ENCODE data around the gene SRRT. TPM values are rescaled to one million over a fixed set of nuclear protein-coding genes. Genes with fewer than 3 reads are reported as not detected.

The SRRT gene
- polyA plus RNA-seq, 1 donor from 2014 or later = 59.9 TPM

- Histone ChIP-seq H3K4me3 (ENCODE audit: low read length) (no peak overlapping the region), H3K9ac (ENCODE audit: low read length) (no peak overlapping the region), H3F3A (ENCODE audit: insufficient read depth, low read length, poor library complexity, severe bottlenecking) (no peaks in the 10 kb centered on the region), H3K4me2 (ENCODE audit: low read length) (no peak overlapping the region), H3K9me2 (ENCODE audit: insufficient read depth, low read length) (no peaks in the 10 kb centered on the region), H4K20me1 (ENCODE audit: insufficient read depth) (no peaks in the 10 kb centered on the region), H3K27ac (ENCODE audit: low read length) (no peak overlapping the region), H3K36me3 (ENCODE audit: insufficient read depth, low read length) (no peaks in the 10 kb centered on the region), H2AFZ (ENCODE audit: low read depth, low read length) (no peak overlapping the region), H3K9me3 (ENCODE audit: low read length) (no peaks in the 10 kb centered on the region), H3K79me2 (replicated peaks; ENCODE audit: insufficient read depth, low read length) (no peaks in the 10 kb centered on the region), H3K27me3 (ENCODE audit: insufficient read depth, low read depth, low read length) (no peaks in the 10 kb centered on the region)
- TF ChIP-seq EP300 (conservative IDR thresholded peaks at IDR 0.05; ENCODE audit: poor library complexity, severe bottlenecking) (no peak), EZH2 (IDR thresholded peaks at IDR 0.05; ENCODE audit: borderline replicate concordance, insufficient read depth, low read length, poor library complexity, severe bottlenecking) (no peak), MXI1 (conservative IDR thresholded peaks at IDR 0.05; ENCODE audit: poor library complexity, severe bottlenecking) (no peak), TAF1 (IDR thresholded peaks at IDR 0.05; ENCODE audit: low read depth) (no peak), REST (IDR thresholded peaks at IDR 0.05; ENCODE audit: borderline replicate concordance) (no peak), RAD21 (conservative IDR thresholded peaks at IDR 0.05) (no peak), SMC3 (conservative IDR thresholded peaks at IDR 0.05; ENCODE audit: poor library complexity) (no peak), CTCF (IDR thresholded peaks at IDR 0.05; ENCODE audit: poor library complexity, severe bottlenecking) (no peak), POLR2AphosphoS5 (IDR thresholded peaks at IDR 0.05) (no peak)
These were observed 27.5 kb upstream of the SRRT start for GRCh38 chr7:100847360-100847759.

GRCh38 chr7:100852048-100852872, 22.6 kb upstream of the SRRT start, which contains the start of gene SLC12A9:
Gene SLC12A9 (plus strand): TSS chr7:100852713. CDS start chr7:100854198, 1,485 bp downstream.
- Histone ChIP-seq H3K4me3 (ENCODE audit: low read length) (peak within 1 kb of the TSS; percentile 80), H3K27ac (ENCODE audit: low read length) (peak within 1 kb of the TSS; percentile 2), H3K79me2 (replicated peaks; ENCODE audit: insufficient read depth, low read length) (no peaks in the 10 kb centered on the region), H3K9ac (ENCODE audit: low read length) (peak within 1 kb of the TSS; percentile 71), H3F3A (ENCODE audit: insufficient read depth, low read length, poor library complexity, severe bottlenecking) (no peaks in the 10 kb centered on the region), H3K9me2 (ENCODE audit: insufficient read depth, low read length) (no peaks in the 10 kb centered on the region), H3K4me2 (ENCODE audit: low read length) (peak within 1 kb of the TSS; percentile 82), H4K20me1 (ENCODE audit: insufficient read depth) (no peaks in the 10 kb centered on the region), H3K27me3 (ENCODE audit: insufficient read depth, low read depth, low read length) (no peaks in the 10 kb centered on the region), H3K36me3 (ENCODE audit: insufficient read depth, low read length) (no peaks in the 10 kb centered on the region), H3K9me3 (ENCODE audit: low read length) (no peaks in the 10 kb centered on the region), H2AFZ (ENCODE audit: low read depth, low read length) (peak within 1 kb of the TSS; percentile 93)
- TF ChIP-seq EP300 (conservative IDR thresholded peaks at IDR 0.05; ENCODE audit: poor library complexity, severe bottlenecking) (peak; percentile 15), POLR2AphosphoS5 (IDR thresholded peaks at IDR 0.05) (no peak), TAF1 (IDR thresholded peaks at IDR 0.05; ENCODE audit: low read depth) (no peak), MXI1 (conservative IDR thresholded peaks at IDR 0.05; ENCODE audit: poor library complexity, severe bottlenecking) (peak; percentile 100), SMC3 (conservative IDR thresholded peaks at IDR 0.05; ENCODE audit: poor library complexity) (peak; percentile 91), EZH2 (IDR thresholded peaks at IDR 0.05; ENCODE audit: borderline replicate concordance, insufficient read depth, low read length, poor library complexity, severe bottlenecking) (no peak), CTCF (IDR thresholded peaks at IDR 0.05; ENCODE audit: poor library complexity, severe bottlenecking) (peak; percentile 99), RAD21 (conservative IDR thresholded peaks at IDR 0.05) (peak; percentile 97)

Measured in neural cell (in vitro differentiated cells).